HepG2 (cell line): ENCODE results near the gene CLPTM1L. TPM values are rescaled to one million over a fixed set of nuclear protein-coding genes. Genes with fewer than 3 reads are reported as not detected.

Source experiments
- ATAC-seq: fragments of 200-7000 bp; cut with Tn5 transposase; 3 replicates; pipeline ENCODE4 v1.9.1; 2020; ENCODE audit warnings: mild to moderate bottlenecking, moderate library complexity
- BruUV-seq: library from RNA; stranded (reverse); fragments of 400-500 nt; replicated peaks from 2 replicates; lab custom pipeline; 2021; lab: Mats Ljungman, UMichigan
- CTCF ChIA-PET: fragments of 300-600 bp; formaldehyde crosslinking; extraction: SDS; loops from one replicate; lab custom pipeline; 2021; ENCODE audit warnings: low total read pairs, inconsistent platforms, low intra/inter-chr PET ratio; lab: Yijun Ruan, JAX
- POLR2A ChIA-PET: fragments of 350-600 bp; sonication (Branson Sonifier 250); formaldehyde crosslinking; loops from one replicate; lab custom pipeline; 2020; ENCODE audit warnings: antibody characterized with exemption, inconsistent platforms; lab: Yijun Ruan, JAX
- DNase-seq: peaks from one replicate; pipeline ENCODE4 v3.0.0-alpha.2; 2015; ENCODE audit warnings: low spot score
- FAIRE-seq: peaks from 3 replicates; lab custom pipeline; 2011; peaks lifted over from hg19 to GRCh38; lab: Jason Lieb, UNC
- H2AFZ ChIP-seq: one replicate; pipeline ENCODE4 v1.6.1; 2011; ENCODE audit warnings: low read length, inconsistent platforms
- H3K27ac ChIP-seq: fragments of 300-600 bp; 3 replicates; pipeline ENCODE4 v1.8.0; 2011; ENCODE audit warnings: mixed run types, mild to moderate bottlenecking, mixed read lengths, low read length, inconsistent platforms; ENCODE audit not compliant: insufficient read depth; ENCODE audit errors: extremely low read length
- H3K27me3 ChIP-seq, 2 experiments: fragments of 200-600 bp in 1 of 2; 2 replicates in 1 of 2; 3 replicates in 1 of 2; pipeline versions ENCODE4 v1.6.0 to v1.8.0; 2011; ENCODE audit warnings: low read length in 2 of 2, mild to moderate bottlenecking in 2 of 2, moderate library complexity in 2 of 2, inconsistent platforms in 1 of 2; ENCODE audit not compliant: insufficient read depth in 2 of 2, control insufficient read depth in 1 of 2
- H3K36me3 ChIP-seq, 2 experiments: fragments of 200-600 bp in 1 of 2; replicated peaks in 1 of 2; 2 replicates in 1 of 2; 3 replicates in 1 of 2; pipeline versions ENCODE4 v1.5.1 to v1.8.0; 2011; ENCODE audit warnings: low read length in 2 of 2, inconsistent platforms in 1 of 2; ENCODE audit not compliant: insufficient read depth in 2 of 2, control insufficient read depth in 1 of 2
- H3K4me1 ChIP-seq: 2 replicates; pipeline ENCODE4 v1.5.1; 2012; ENCODE audit warnings: low read length, inconsistent platforms; ENCODE audit not compliant: insufficient read depth
- H3K4me2 ChIP-seq: 2 replicates; pipeline ENCODE4 v1.6.0; 2011; ENCODE audit warnings: low read depth, low read length, inconsistent platforms
- H3K4me3 ChIP-seq, 3 experiments: fragments of 200-600 bp in 1 of 3; sonication (generic), shearing (Covaris generic) in 1 of 3; replicated peaks in 1 of 3; 2 replicates each; pipeline ENCODE4 v1.5.1; 2011 to 2016; ENCODE audit warnings: low read length in 3 of 3, inconsistent platforms in 2 of 3, low read depth in 2 of 3, mild to moderate bottlenecking in 2 of 3, control low read depth in 1 of 3, mixed read lengths in 1 of 3; ENCODE audit not compliant: insufficient read depth in 1 of 3
- H3K79me2 ChIP-seq: one replicate; pipeline ENCODE4 v1.6.1; 2011; ENCODE audit warnings: low read length, inconsistent platforms; ENCODE audit not compliant: insufficient read depth
- H3K9ac ChIP-seq: 2 replicates; pipeline ENCODE4 v1.6.0; 2011; ENCODE audit warnings: mild to moderate bottlenecking, low read depth, low read length, inconsistent platforms; ENCODE audit not compliant: insufficient read depth
- H3K9me3 ChIP-seq: 2 replicates; pipeline ENCODE4 v1.5.1; 2012; ENCODE audit warnings: mild to moderate bottlenecking, low read length
- H4K20me1 ChIP-seq: 2 replicates; pipeline ENCODE4 v1.6.0; 2011; ENCODE audit warnings: inconsistent platforms, mild to moderate bottlenecking, low read length, moderate library complexity; ENCODE audit not compliant: insufficient read depth
- AGO2 ChIP-seq: fragments of 200-400 bp; formaldehyde crosslinking; optimal IDR thresholded peaks from 2 replicates; pipeline ENCODE3; 2017; ENCODE audit warnings: mild to moderate bottlenecking, low read depth, low read length, moderate library complexity
- AHR ChIP-seq: IDR thresholded peaks from 2 replicates; pipeline ENCODE4 v1.6.1; 2018; ENCODE audit warnings: missing genetic modification reagents, missing compliant biosample characterization
- BHLHE40 ChIP-seq: IDR thresholded peaks from 2 replicates; pipeline ENCODE4 v1.6.1; 2011; ENCODE audit warnings: low read length, improper control_type of control experiment
- JDP2 ChIP-seq: sonication (generic); formaldehyde crosslinking; IDR thresholded peaks from 2 replicates; pipeline ENCODE4 v1.8.1; 2022; ENCODE audit warnings: missing genetic modification reagents, borderline replicate concordance
- JUND ChIP-seq: sonication (generic); formaldehyde crosslinking; IDR thresholded peaks from 2 replicates; pipeline ENCODE4 v1.8.0; 2022; ENCODE audit warnings: mild to moderate bottlenecking, missing genetic modification reagents
- TFE3 ChIP-seq: IDR thresholded peaks from 2 replicates; pipeline ENCODE4 v1.6.1; 2016
- ZEB1 ChIP-seq: IDR thresholded peaks from 2 replicates; pipeline ENCODE4 v1.6.1; 2012; ENCODE audit warnings: mild to moderate bottlenecking, low read depth, inconsistent platforms; ENCODE audit not compliant: insufficient replicate concordance
- ZNF331 ChIP-seq: sonication (generic); formaldehyde crosslinking; IDR thresholded peaks from 2 replicates; pipeline ENCODE4 v1.4.0; 2020; ENCODE audit warnings: missing genetic modification reagents
- ZNF414 ChIP-seq: sonication (generic); formaldehyde crosslinking; IDR thresholded peaks from 2 replicates; pipeline ENCODE4 v1.5.0; 2020; ENCODE audit warnings: missing genetic modification reagents
- ZNF670 ChIP-seq: sonication (generic); formaldehyde crosslinking; IDR thresholded peaks from 2 replicates; pipeline ENCODE4 v1.8.0; 2022; ENCODE audit warnings: mild to moderate bottlenecking, missing genetic modification reagents, borderline replicate concordance
- ZNF7 ChIP-seq: IDR thresholded peaks from 2 replicates; pipeline ENCODE4 v1.6.1; 2016; ENCODE audit warnings: missing biosample characterization, missing genetic modification reagents
- ZSCAN9 ChIP-seq: IDR thresholded peaks from 2 replicates; pipeline ENCODE4 v1.6.1; 2016; ENCODE audit warnings: borderline replicate concordance
- WGBS: methylation state at CpG from one replicate; pipeline ENCODE4 v1.1.6; 2017; ENCODE audit warnings: low lambda C conversion rate; 5-methylcytosine and 5-hydroxymethylcytosine counted together
- in situ Hi-C: cut with HindIII; loops from 2 replicates; pipeline ENCODE4 v1.10.0; 2017; ENCODE audit warnings: low pct_unique_long_range_greater_than_20kb; ENCODE audit not compliant: extremely low pct_ligation_motif_present
- intact Hi-C: fragments of 100-400 bp; cut with micrococcal nuclease; formaldehyde crosslinking; loops from one replicate; pipeline ENCODE4 v1.10.0; 2022; ENCODE audit not compliant: unreplicated experiment
- polyA plus RNA-seq, 8 experiments: library from polyadenylated mRNA; depleted of rRNA in 3 of 8; stranded (reverse) in 7 of 8; unstranded in 1 of 8; fragments of >200 nt; fragmentation: Illumina TruSeq in 4 of 8; extraction: Trizol in 4 of 8; gene quantifications; 2 replicates each; pipeline versions ENCODE4 v1.2.1 to v1.2.3, GENCODE V29; 2011 to 2016; ENCODE audit warnings: low read depth in 4 of 8, missing spikeins in 1 of 8, mixed read lengths in 1 of 8; ENCODE audit not compliant: insufficient read depth in 1 of 8
- total RNA-seq, 5 experiments: library from RNA; depleted of rRNA; stranded (reverse); fragments of >200 nt; fragmentation: Illumina TruSeq; extraction: Trizol; gene quantifications; 2 replicates each; pipeline ENCODE4 v1.2.3, GENCODE V29; 2016; ENCODE audit warnings: low read depth in 1 of 5
- TF ChIP-seq, protein P1 (sequence below): IDR thresholded peaks from 2 replicates; pipeline ENCODE4 v1.6.1; 2016; ENCODE audit warnings: mild to moderate bottlenecking, missing biosample characterization, missing genetic modification reagents

CLPTM1L gene
- total and polyA plus RNA-seq, 2 of the 13 experiments (the other 11 are each of a cell fraction or from before 2014, with no cell fraction given): 80.3 to 124 TPM

- H3K4me3 ChIP-seq: no peak overlapping the region
- peaks cover 8% of the 10 kb centered on the region; the same call in 1 of the 2 replicates for H4K20me1 ChIP-seq
- in situ Hi-C loops (no loop called here), intact Hi-C loops (no loop called here)
- ChIA-PET CTCF (no interaction called here), POLR2A (no interaction called here)
- H3K27ac ChIP-seq: no peak overlapping the region
- H3K4me1 ChIP-seq: no peaks in the 10 kb centered on the region
- H3K27me3 ChIP-seq: no peaks in the 10 kb centered on the region
- H3K79me2 ChIP-seq: no peaks in the 10 kb centered on the region
- no peak overlapping the region for H2AFZ ChIP-seq
- FAIRE-seq (no peak), DNase-seq (no peak), ATAC-seq (no peak)
- no peaks in the 10 kb centered on the region for H3K9me3 ChIP-seq
- no TSS peak for BruUV-seq
- over 99% methylated on average over 15 of the region's 22 CpGs for WGBS
- TF ChIP-seq AGO2: peak; percentile 9
- TF ChIP-seq, protein P1, sequence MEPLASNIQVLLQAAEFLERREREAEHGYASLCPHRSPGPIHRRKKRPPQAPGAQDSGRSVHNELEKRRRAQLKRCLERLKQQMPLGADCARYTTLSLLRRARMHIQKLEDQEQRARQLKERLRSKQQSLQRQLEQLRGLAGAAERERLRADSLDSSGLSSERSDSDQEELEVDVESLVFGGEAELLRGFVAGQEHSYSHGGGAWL (CRISPR knock-in tag): no peak
- H3K36me3 ChIP-seq: peaks cover 44 to 87% of the 10 kb centered on the region in 2 experiments; a peak in 4 of 5 replicates
- no peak overlapping the region for H3K9ac ChIP-seq
- H3K4me2 ChIP-seq: no peak overlapping the region
Measured at GRCh38 chr5:1337489-1338195, 7.3 kb downstream of the CLPTM1L start.

GRCh38 chr5:1336749-1337488, 8.0 kb downstream of the CLPTM1L start:
- FAIRE-seq: no peak
- in situ Hi-C loops (no loop called here), intact Hi-C loops (no loop called here)
- BruUV-seq: no TSS peak
- Histone ChIP-seq H2AFZ (no peak overlapping the region), H3K36me3 (peaks cover 40 to 80% of the 10 kb centered on the region in 2 experiments; a peak in 4 of 5 replicates), H3K27me3 (no peaks in the 10 kb centered on the region), H3K79me2 (no peaks in the 10 kb centered on the region), H3K4me1 (no peaks in the 10 kb centered on the region), H3K4me2 (no peak overlapping the region), H3K9me3 (no peaks in the 10 kb centered on the region), H3K4me3 (no peak overlapping the region), H3K27ac (no peak overlapping the region), H4K20me1 (peaks cover 10% of the 10 kb centered on the region; the same call in 1 of the 2 replicates), H3K9ac (no peak overlapping the region)
- ChIA-PET POLR2A (no interaction called here), CTCF (no interaction called here)
- 100% methylated on average over 1 of the region's 22 CpGs for WGBS
- DNase-seq: no peak
- no peak for ATAC-seq
- TF ChIP-seq ZSCAN9 (CRISPR knock-in tag) (no peak), JUND (CRISPR knock-in tag) (no peak), AHR (no peak), ZNF7 (CRISPR knock-in tag) (no peak), JDP2 (no peak), BHLHE40 (no peak), ZNF670 (no peak), ZNF331 (CRISPR knock-in tag) (no peak), ZEB1 (no peak), ZNF414 (CRISPR knock-in tag) (no peak), TFE3 (CRISPR knock-in tag) (no peak)
